Calu3 (cell line): ENCODE data around the gene PSMB7. TPM values are rescaled to one million over a fixed set of nuclear protein-coding genes. Genes with fewer than 3 reads are reported as not detected.

Experiments used
- BruUV-seq: library from RNA; stranded (reverse); fragments of 400-500 nt; replicated peaks from 2 replicates; lab custom pipeline; 2021; lab: Mats Ljungman, UMichigan
- CTCF ChIA-PET: fragments of 300-600 bp; sonication (Branson Sonifier 250); formaldehyde crosslinking; loops from one replicate; lab custom pipeline; 2022; ENCODE audit warnings: antibody characterized with exemption; lab: Charles Lee
- DNase-seq: peaks from one replicate; pipeline ENCODE4 v3.0.0; 2022
- H3K27ac Mint-ChIP-seq: one replicate; pipeline ENCODE4 v1.8.0; 2022; ENCODE audit warnings: mixed read lengths; ENCODE audit not compliant: unreplicated experiment
- H3K27me3 Mint-ChIP-seq: one replicate; pipeline ENCODE4 v1.8.0; 2022; ENCODE audit warnings: mixed read lengths; ENCODE audit not compliant: unreplicated experiment
- H3K36me3 Mint-ChIP-seq: one replicate; pipeline ENCODE4 v1.8.0; 2022; ENCODE audit warnings: mild to moderate bottlenecking, moderate library complexity, mixed read lengths; ENCODE audit not compliant: insufficient read depth, unreplicated experiment
- H3K4me1 Mint-ChIP-seq: one replicate; pipeline ENCODE4 v1.8.0; 2022; ENCODE audit warnings: mild to moderate bottlenecking, low read depth, mixed read lengths; ENCODE audit not compliant: unreplicated experiment
- H3K4me3 Mint-ChIP-seq: one replicate; pipeline ENCODE4 v1.8.0; 2022; ENCODE audit warnings: mild to moderate bottlenecking, low read depth, moderate library complexity, mixed read lengths; ENCODE audit not compliant: unreplicated experiment
- H3K9me3 Mint-ChIP-seq: one replicate; pipeline ENCODE4 v1.8.0; 2022; ENCODE audit warnings: low read depth, mixed read lengths; ENCODE audit not compliant: unreplicated experiment
- CTCF ChIP-seq: fragments of 200-600 bp; IDR thresholded peaks from one replicate; pipeline ENCODE4 v1.8.0; 2022; ENCODE audit warnings: antibody characterized with exemption; ENCODE audit not compliant: unreplicated experiment
- intact Hi-C: fragments of 100-400 bp; cut with micrococcal nuclease; formaldehyde crosslinking; loops from one replicate; pipeline ENCODE4 v1.10.0; 2022; ENCODE audit not compliant: unreplicated experiment
- total RNA-seq: library from RNA; stranded (reverse); gene quantifications from 2 replicates; pipeline ENCODE4 v1.2.3, GENCODE V29; 2022

Gene PSMB7
- total RNA-seq, 1 experiment from 2014 or later, result 137 TPM

DNA sequence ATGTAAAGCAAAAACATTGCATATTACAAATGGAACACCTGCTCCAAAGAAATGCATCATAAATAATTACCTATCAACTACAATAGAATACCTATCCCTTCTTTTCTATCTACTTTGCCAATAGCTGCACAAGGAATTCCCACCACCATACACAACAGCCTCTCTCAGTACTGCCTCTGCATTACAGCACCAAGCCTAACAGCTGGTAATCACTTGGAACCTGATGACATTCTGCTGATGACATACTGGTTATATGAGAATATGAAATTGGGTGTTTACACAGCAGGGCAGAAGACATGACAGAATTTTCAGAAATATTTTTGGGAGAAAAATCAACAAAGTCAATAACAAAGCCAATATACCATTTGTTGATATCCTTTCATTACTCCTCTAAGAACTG, 43.2 kb downstream of the PSMB7 start:
- DNase-seq, result no peak
- Mint-ChIP-seq H3K27me3 (no peaks in the 10 kb centered on the region), H3K4me1 (peaks cover 38% of the 10 kb centered on the region), H3K9me3 (no peaks in the 10 kb centered on the region), H3K27ac (no peak overlapping the region), H3K4me3 (no peak overlapping the region), H3K36me3 (peaks cover 6% of the 10 kb centered on the region)
- no peak for TF ChIP-seq CTCF
- no TSS peak for BruUV-seq
- intact Hi-C loops, result no loop called here
- CTCF ChIA-PET, result no interaction called here

DNA sequence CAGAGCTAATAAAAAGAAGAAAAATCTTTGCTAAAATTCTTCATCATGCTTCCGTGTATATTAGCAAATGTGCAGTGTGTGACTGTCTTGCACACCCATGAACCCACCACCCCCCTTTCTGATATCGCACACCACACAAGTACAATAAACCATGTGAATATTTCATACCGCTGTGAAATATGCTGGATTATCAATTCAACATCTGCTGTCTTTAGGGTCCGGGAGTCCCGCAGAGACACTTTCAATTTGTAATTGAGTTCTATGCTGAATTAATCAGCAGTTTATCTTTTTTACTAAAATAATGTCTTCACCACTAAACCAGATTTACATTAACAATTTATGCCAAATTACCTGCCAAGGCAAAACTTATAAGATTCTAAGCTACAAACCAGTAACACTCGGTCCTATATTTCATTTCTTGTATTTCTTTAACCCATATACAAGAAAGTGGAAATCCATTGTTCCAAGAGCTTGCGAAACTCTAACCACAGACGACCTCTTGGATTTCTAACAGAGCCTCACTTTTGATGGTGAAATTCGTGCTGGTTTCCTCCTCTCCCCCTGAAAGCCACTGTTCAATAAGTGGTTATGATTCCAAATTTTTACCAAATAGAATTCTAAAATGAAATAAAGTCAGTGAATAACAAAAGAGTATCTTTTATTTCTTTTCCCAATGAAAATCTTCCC, 44.2 kb downstream of the PSMB7 start:
- Mint-ChIP-seq H3K36me3 (peaks cover 5% of the 10 kb centered on the region), H3K9me3 (no peaks in the 10 kb centered on the region), H3K4me3 (no peak overlapping the region), H3K4me1 (peaks cover 46% of the 10 kb centered on the region), H3K27ac (no peak overlapping the region), H3K27me3 (no peaks in the 10 kb centered on the region)
- no peak for DNase-seq
- intact Hi-C loops, result no loop called here
- BruUV-seq, result no TSS peak
- no peak for TF ChIP-seq CTCF
- CTCF ChIA-PET, result interaction anchor here (0.7 kb wide), 1 partner anchor 71 kb away, joined by 3 read pairs; no protein-coding TSS in a partner anchor

DNA sequence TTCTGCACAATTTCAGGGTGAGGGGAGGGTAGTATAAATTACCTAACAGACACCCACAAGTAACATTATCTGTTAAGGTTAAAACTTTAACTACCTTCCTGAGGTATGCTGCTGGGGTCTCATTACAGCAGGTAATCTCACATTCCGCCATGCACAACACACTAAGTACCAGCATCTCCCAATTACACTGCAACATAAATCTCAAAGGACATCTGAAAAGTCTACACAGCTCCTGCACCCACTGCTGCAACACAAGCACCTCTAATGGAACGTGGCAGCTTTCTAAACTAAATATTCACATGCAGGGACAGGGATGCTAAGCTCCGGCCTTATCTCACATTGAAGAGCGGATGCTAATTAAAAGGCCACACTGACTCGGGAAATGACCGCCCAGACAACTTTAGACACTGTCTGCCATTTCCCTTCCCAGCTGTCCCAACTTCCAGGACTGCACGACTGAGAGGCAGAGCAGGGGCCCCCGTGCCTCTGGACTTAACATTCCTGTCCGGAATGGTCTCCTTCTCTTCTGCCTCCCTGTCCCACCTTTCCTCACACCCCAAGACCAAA, 45.9 kb downstream of the PSMB7 start:
- CTCF ChIA-PET, result no interaction called here
- H3K9me3 Mint-ChIP-seq, result no peaks in the 10 kb centered on the region
- H3K4me1 Mint-ChIP-seq, result peaks cover 60% of the 10 kb centered on the region
- no TSS peak for BruUV-seq
- H3K4me3 Mint-ChIP-seq, result no peak overlapping the region
- no peak for DNase-seq
- TF ChIP-seq CTCF, result no peak
- no peak overlapping the region for H3K27ac Mint-ChIP-seq
- H3K27me3 Mint-ChIP-seq, result no peaks in the 10 kb centered on the region
- no peaks in the 10 kb centered on the region for H3K36me3 Mint-ChIP-seq
- intact Hi-C loops, result no loop called here

- Mint-ChIP-seq H3K9me3 (no peaks in the 10 kb centered on the region), H3K27ac (no peak overlapping the region), H3K4me3 (no peak overlapping the region), H3K4me1 (peaks cover 60% of the 10 kb centered on the region), H3K36me3 (peaks cover under 1% of the 10 kb centered on the region), H3K27me3 (no peaks in the 10 kb centered on the region)
- CTCF ChIA-PET, result no interaction called here
- no peak for DNase-seq
- no TSS peak for BruUV-seq
- intact Hi-C loops, result no loop called here
- TF ChIP-seq CTCF, result no peak
These were observed 46.5 kb downstream of the PSMB7 start for GRCh38 chr9:124368692-124369091.
